HG03135 (cell line): ENCODE measurements around the gene TLCD5.

Experiments used
- ATAC-seq: cut with Tn5 transposase; IDR thresholded peaks from one replicate; pipeline ENCODE4 v1.9.1; 2021; ENCODE audit warnings: mild to moderate bottlenecking, moderate library complexity; ENCODE audit not compliant: unreplicated experiment

The TLCD5 gene

GRCh38 chr11:120307476-120307875 lies 17.6 kb upstream of the TLCD5 start:
- ATAC-seq, result no peak

- ATAC-seq, result no peak
Measured at GRCh38 chr11:120308081-120308480, 17.0 kb upstream of the TLCD5 start.

GRCh38 chr11:120310870-120311269 lies 14.2 kb upstream of the TLCD5 start:
- no peak for ATAC-seq

GRCh38 chr11:120314861-120315260 lies 10.2 kb upstream of the TLCD5 start:
- ATAC-seq, result no peak

GRCh38 chr11:120316880-120317688 lies 8.0 kb upstream of the TLCD5 start:
- no peak for ATAC-seq

GRCh38 chr11:120317689-120318480 lies 7.2 kb upstream of the TLCD5 start:
- ATAC-seq, result no peak

GRCh38 chr11:120318906-120319305 lies 6.2 kb upstream of the TLCD5 start:
- ATAC-seq, result no peak

- no peak for ATAC-seq
Measured at GRCh38 chr11:120326228-120326627, 1.1 kb downstream of the TLCD5 start.

GRCh38 chr11:120326845-120327281 lies 1.8 kb downstream of the TLCD5 start:
- ATAC-seq, result no peak

GRCh38 chr11:120327311-120327710 lies 2.2 kb downstream of the TLCD5 start:
- ATAC-seq, result no peak

- ATAC-seq, result no peak
Measured at GRCh38 chr11:120329556-120329955, 4.5 kb downstream of the TLCD5 start.

- no peak for ATAC-seq
Measured at GRCh38 chr11:120330045-120330444, 4.9 kb downstream of the TLCD5 start.

GRCh38 chr11:120331301-120331996 lies 6.3 kb downstream of the TLCD5 start:
- no peak for ATAC-seq

GRCh38 chr11:120332822-120333716 lies 8.0 kb downstream of the TLCD5 start:
- no peak for ATAC-seq

- no peak for ATAC-seq
Measured at GRCh38 chr11:120333801-120334200, 8.7 kb downstream of the TLCD5 start.

- ATAC-seq, result no peak
Measured at GRCh38 chr11:120334332-120334731, 9.2 kb downstream of the TLCD5 start.

- ATAC-seq, result no peak
Measured at GRCh38 chr11:120334894-120335462, 9.9 kb downstream of the TLCD5 start.

- ATAC-seq, result peak; percentile 24
Measured at GRCh38 chr11:120335556-120335907, 10.4 kb downstream of the TLCD5 start.

GRCh38 chr11:120335908-120336640 lies 11.0 kb downstream of the TLCD5 start, which contains the start of gene ARHGEF12:
Gene ARHGEF12, plus strand, starts transcription at chr11:120336413. Its CDS starts 831 bp downstream, at chr11:120337244.
- ATAC-seq, result peak; percentile 55
